Gastrocnemius medialis (tissue), 4 donors: ENCODE data around the gene AIG1.

Experiments used
- CTCF ChIP-seq, 5 experiments: fragments of 450-650 bp in 3 of 5; fragments of 200-600 bp in 2 of 5; sonication (generic) in 2 of 5; IDR thresholded peaks in 4 of 5; conservative IDR thresholded peaks in 1 of 5; 1 replicate in 4 of 5; 2 replicates in 1 of 5; pipeline ENCODE4 v1.5.1; 2016 to 2019; ENCODE audit warnings: antibody characterized with exemption in 5 of 5, mild to moderate bottlenecking in 3 of 5, moderate library complexity in 3 of 5
- POLR2A ChIP-seq, 2 donors: fragments of 450-650 bp; IDR thresholded peaks; one replicate each; pipeline ENCODE4 v1.6.1; 2017; ENCODE audit warnings: antibody characterized with exemption in 2 of 2, mild to moderate bottlenecking in 2 of 2, moderate library complexity in 2 of 2

- TF ChIP-seq CTCF (IDR thresholded peaks at IDR 0.05 in 4 of 5, conservative IDR thresholded peaks at IDR 0.05 in 1 of 5) (no peak), POLR2A (IDR thresholded peaks at IDR 0.05) (no peak)
These were observed 133.5 kb downstream of the AIG1 start for GRCh38 chr6:143194095-143194589.
